HG03196 (cell line): ENCODE measurements around the gene MNT.

Experiments used
- ATAC-seq: cut with Tn5 transposase; IDR thresholded peaks from one replicate; pipeline ENCODE4 v1.9.1; 2021; ENCODE audit not compliant: unreplicated experiment

MNT gene

DNA sequence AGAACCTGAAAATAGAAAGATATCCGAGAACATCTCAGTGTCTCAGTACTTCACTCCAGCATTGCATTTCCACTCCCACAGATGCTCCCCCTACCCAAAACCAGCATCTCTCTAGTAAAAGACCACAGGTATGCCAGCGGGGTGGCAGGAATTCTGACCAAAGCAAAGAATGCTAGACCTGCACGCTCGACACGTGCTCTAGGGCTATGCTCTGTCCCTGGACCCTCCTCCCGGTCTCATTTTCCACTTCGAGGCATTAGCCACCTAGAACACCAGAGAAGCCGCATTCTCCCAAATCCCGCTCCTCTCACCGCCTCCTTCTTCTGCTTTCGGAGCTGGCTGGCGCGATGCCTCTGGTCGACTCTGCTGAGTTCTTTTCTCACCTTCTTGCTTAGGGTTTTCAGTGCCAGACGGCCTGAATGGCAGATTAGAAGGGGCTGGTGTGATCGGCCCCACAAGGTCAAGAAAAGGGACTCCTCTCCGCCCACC lies 65.1 kb downstream of the MNT start:
- ATAC-seq = no peak
